Thymus (tissue), 11 donors: ENCODE data around the gene CACNA1G. TPM values are rescaled to one million over a fixed set of nuclear protein-coding genes. Genes with fewer than 3 reads are reported as not detected.

ENCODE experiments used
- DNase-seq, 9 donors: peaks; one replicate each; pipeline ENCODE4 v3.0.0-alpha.2; 2013; ENCODE audit warnings: low spot score in 9 of 9, low read depth in 6 of 9, missing footprints in 1 of 9
- H3K27ac ChIP-seq, 2 donors: one replicate each; pipeline ENCODE4 v1.5.1; 2013; ENCODE audit warnings: control low read depth in 1 of 2, low read depth in 1 of 2, low read length in 1 of 2, mild to moderate bottlenecking in 1 of 2, moderate library complexity in 1 of 2
- H3K27me3 ChIP-seq, 2 donors: one replicate each; pipeline ENCODE4 v1.5.1; 2013; ENCODE audit warnings: low read length in 1 of 2; ENCODE audit not compliant: control insufficient read depth in 2 of 2, insufficient read depth in 1 of 2
- H3K36me3 ChIP-seq, 2 donors: one replicate each; pipeline ENCODE4 v1.5.1; 2013; ENCODE audit warnings: low read length in 1 of 2, mild to moderate bottlenecking in 1 of 2, moderate library complexity in 1 of 2; ENCODE audit not compliant: control insufficient read depth in 2 of 2, insufficient read depth in 2 of 2
- H3K4me1 ChIP-seq, 2 donors: one replicate each; pipeline ENCODE4 v1.5.1; 2013; ENCODE audit warnings: low read length in 2 of 2; ENCODE audit not compliant: control insufficient read depth in 2 of 2, insufficient read depth in 2 of 2
- H3K4me3 ChIP-seq, 2 donors: one replicate each; pipeline ENCODE4 v1.5.1; 2013; ENCODE audit warnings: low read length in 2 of 2, control low read depth in 1 of 2, mild to moderate bottlenecking in 1 of 2
- H3K9me3 ChIP-seq, 2 donors: one replicate each; pipeline ENCODE4 v1.5.1; 2013; ENCODE audit warnings: low read length in 1 of 2, mild to moderate bottlenecking in 1 of 2; ENCODE audit not compliant: control insufficient read depth in 2 of 2, insufficient read depth in 1 of 2
- WGBS: extraction: QIAGEN DNeasy Blood & Tissue Kit; methylation state at CpG from one replicate; pipeline ENCODE4 v1.1.7; 2013; 5-methylcytosine and 5-hydroxymethylcytosine counted together
- polyA plus RNA-seq: library from polyadenylated mRNA; stranded (reverse); fragments of 200-250 nt; gene quantifications from one replicate; pipeline ENCODE4 v1.2.3, GENCODE V29; 2013
- total RNA-seq: library from RNA; stranded (reverse); fragments of 120-200 nt; gene quantifications from one replicate; pipeline ENCODE4 v1.2.4, GENCODE V29; 2013
- donor health status: healthy.

CACNA1G gene
- total and polyA plus RNA-seq, 2 donors: 0.27 to 0.38 TPM

GRCh38 chr17:50544516-50544915 lies 16.0 kb upstream of the CACNA1G start:
- 58% methylated on average over 7 of the region's 7 CpGs for WGBS
- H3K27ac ChIP-seq: no peak overlapping the region
- H3K4me3 ChIP-seq: no peak overlapping the region
- peaks cover 8 to 13% of the 10 kb centered on the region in 2 donors for H3K4me1 ChIP-seq
- no peak for DNase-seq
- no peaks in the 10 kb centered on the region for H3K9me3 ChIP-seq
- no peaks in the 10 kb centered on the region for H3K36me3 ChIP-seq
- peaks cover 10 to 88% of the 10 kb centered on the region in 2 donors for H3K27me3 ChIP-seq

GRCh38 chr17:50545311-50545710 lies 15.2 kb upstream of the CACNA1G start:
- Histone ChIP-seq H3K4me3 (no peak overlapping the region), H3K27ac (no peak overlapping the region), H3K27me3 (peaks cover 10 to 80% of the 10 kb centered on the region in 2 donors), H3K4me1 (peaks cover 8 to 13% of the 10 kb centered on the region in 2 donors), H3K9me3 (no peaks in the 10 kb centered on the region), H3K36me3 (no peaks in the 10 kb centered on the region)
- no peak for DNase-seq
- WGBS: 69% methylated on average over 8 of the region's 8 CpGs

GRCh38 chr17:50546701-50547034 lies 13.8 kb upstream of the CACNA1G start:
- 49% methylated on average over 4 of the region's 4 CpGs for WGBS
- Histone ChIP-seq H3K27ac (no peak overlapping the region), H3K9me3 (no peaks in the 10 kb centered on the region), H3K4me3 (no peak overlapping the region), H3K4me1 (peaks cover 7 to 10% of the 10 kb centered on the region in 2 donors), H3K36me3 (no peaks in the 10 kb centered on the region), H3K27me3 (peaks cover 10 to 70% of the 10 kb centered on the region in 2 donors)
- DNase-seq: no peak

- Histone ChIP-seq H3K27me3 (peaks cover 10 to 68% of the 10 kb centered on the region in 2 donors), H3K4me1 (peaks cover 5 to 7% of the 10 kb centered on the region in 2 donors), H3K27ac (no peak within 1 kb of the TSS), H3K36me3 (no peaks in the 10 kb centered on the region), H3K4me3 (peak within 1 kb of the TSS; percentile 8 to 34), H3K9me3 (no peaks in the 10 kb centered on the region)
- 7% methylated on average over 42 of the region's 42 CpGs for WGBS
- DNase-seq: peak in 8 of 9 donors; percentile 47 to 82 (median 58)
These were observed 13.3 kb upstream of the CACNA1G start, which contains the start of gene SPATA20 for GRCh38 chr17:50547035-50547735. SPATA20 (plus strand) TSS chr17:50547174; CDS start chr17:50547209, 35 bp downstream.

- 89% methylated on average over 5 of the region's 5 CpGs for WGBS
- Histone ChIP-seq H3K27me3 (peaks cover 10 to 63% of the 10 kb centered on the region in 2 donors), H3K4me1 (peaks cover under 1 to 4% of the 10 kb centered on the region in 2 donors), H3K27ac (no peak overlapping the region), H3K36me3 (no peaks in the 10 kb centered on the region), H3K4me3 (no peak overlapping the region), H3K9me3 (no peaks in the 10 kb centered on the region)
- DNase-seq: no peak
These were observed 12.8 kb upstream of the CACNA1G start for GRCh38 chr17:50547736-50548083.

- no peaks in the 10 kb centered on the region for H3K36me3 ChIP-seq
- WGBS: 90% methylated on average over 18 of the region's 18 CpGs
- H3K27ac ChIP-seq: no peak overlapping the region
These were observed 11.7 kb upstream of the CACNA1G start for GRCh38 chr17:50548831-50549230.

GRCh38 chr17:50549256-50549941 lies 11.1 kb upstream of the CACNA1G start:
- Histone ChIP-seq H3K36me3 (no peaks in the 10 kb centered on the region), H3K27me3 (peaks cover 3 to 52% of the 10 kb centered on the region in 2 donors), H3K9me3 (no peaks in the 10 kb centered on the region), H3K4me3 (no peak overlapping the region), H3K27ac (no peak overlapping the region), H3K4me1 (peaks cover 0 to 4% of the 10 kb centered on the region in 2 donors)
- 96% methylated on average over 19 of the region's 19 CpGs for WGBS
- no peak for DNase-seq

More at GRCh38 chr17:50548831-50549230, 11.7 kb upstream of the CACNA1G start:
- Histone ChIP-seq H3K4me3 (no peak overlapping the region), H3K27me3 (peaks cover 5 to 55% of the 10 kb centered on the region in 2 donors), H3K9me3 (no peaks in the 10 kb centered on the region), H3K4me1 (peaks cover 0 to 4% of the 10 kb centered on the region in 2 donors)
- no peak for DNase-seq

GRCh38 chr17:50549969-50550368 lies 10.5 kb upstream of the CACNA1G start:
- peaks cover 0 to 47% of the 10 kb centered on the region in 2 donors for H3K27me3 ChIP-seq
- DNase-seq: no peak
- 95% methylated on average over 11 of the region's 11 CpGs for WGBS
- H3K36me3 ChIP-seq: no peaks in the 10 kb centered on the region
- no peak overlapping the region for H3K4me3 ChIP-seq
- peaks cover 0 to 4% of the 10 kb centered on the region in 2 donors for H3K4me1 ChIP-seq
- no peak overlapping the region for H3K27ac ChIP-seq
- H3K9me3 ChIP-seq: no peaks in the 10 kb centered on the region

GRCh38 chr17:50550661-50551432 lies 9.7 kb upstream of the CACNA1G start:
- no peak overlapping the region for H3K27ac ChIP-seq
- H3K9me3 ChIP-seq: no peaks in the 10 kb centered on the region
- 94% methylated on average over 32 of the region's 32 CpGs for WGBS
- no peaks in the 10 kb centered on the region for H3K36me3 ChIP-seq
- H3K4me1 ChIP-seq: peaks cover 0 to 4% of the 10 kb centered on the region in 2 donors
- H3K4me3 ChIP-seq: no peak overlapping the region
- DNase-seq: no peak
- H3K27me3 ChIP-seq: peaks cover 3 to 47% of the 10 kb centered on the region in 2 donors
